ENCODE results near the gene LPCAT3.

GRCh38 chr12:6959058-6959804, 59.0 kb downstream of the LPCAT3 start:
- no peak for TF ChIP-seq THAP9 (CRISPR knock-in tag; IDR thresholded peaks at IDR 0.05; ENCODE audit: borderline replicate concordance)
- TF ChIP-seq NPAS2 (CRISPR knock-in tag; IDR thresholded peaks at IDR 0.05; ENCODE audit: borderline replicate concordance), result no peak
- TF ChIP-seq, protein P1, sequence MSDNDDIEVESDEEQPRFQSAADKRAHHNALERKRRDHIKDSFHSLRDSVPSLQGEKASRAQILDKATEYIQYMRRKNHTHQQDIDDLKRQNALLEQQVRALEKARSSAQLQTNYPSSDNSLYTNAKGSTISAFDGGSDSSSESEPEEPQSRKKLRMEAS (IDR thresholded peaks at IDR 0.05), result no peak
- no peak for TF ChIP-seq FOXJ3 (CRISPR knock-in tag; IDR thresholded peaks at IDR 0.05; ENCODE audit: borderline replicate concordance)
- TF ChIP-seq RBM39 (IDR thresholded peaks at IDR 0.05; ENCODE audit: low read depth, low read length, poor library complexity, severe bottlenecking), result no peak
- TF ChIP-seq, protein P2, sequence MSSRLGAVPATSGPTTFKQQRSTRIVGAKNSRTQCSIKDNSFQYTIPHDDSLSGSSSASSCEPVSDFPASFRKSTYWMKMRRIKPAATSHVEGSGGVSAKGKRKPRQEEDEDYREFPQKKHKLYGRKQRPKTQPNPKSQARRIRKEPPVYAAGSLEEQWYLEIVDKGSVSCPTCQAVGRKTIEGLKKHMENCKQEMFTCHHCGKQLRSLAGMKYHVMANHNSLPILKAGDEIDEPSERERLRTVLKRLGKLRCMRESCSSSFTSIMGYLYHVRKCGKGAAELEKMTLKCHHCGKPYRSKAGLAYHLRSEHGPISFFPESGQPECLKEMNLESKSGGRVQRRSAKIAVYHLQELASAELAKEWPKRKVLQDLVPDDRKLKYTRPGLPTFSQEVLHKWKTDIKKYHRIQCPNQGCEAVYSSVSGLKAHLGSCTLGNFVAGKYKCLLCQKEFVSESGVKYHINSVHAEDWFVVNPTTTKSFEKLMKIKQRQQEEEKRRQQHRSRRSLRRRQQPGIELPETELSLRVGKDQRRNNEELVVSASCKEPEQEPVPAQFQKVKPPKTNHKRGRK (CRISPR knock-in tag; IDR thresholded peaks at IDR 0.05), result no peak
- TF ChIP-seq ZNF230 (CRISPR knock-in tag; IDR thresholded peaks at IDR 0.05), result no peak
- no peak for TF ChIP-seq NR2F6 (IDR thresholded peaks at IDR 0.05)
- TF ChIP-seq NR2F6 (CRISPR knock-in tag; IDR thresholded peaks at IDR 0.05), result no peak
- TF ChIP-seq ARHGAP35 (CRISPR knock-in tag; IDR thresholded peaks at IDR 0.05; ENCODE audit: borderline replicate concordance), result no peak
- TF ChIP-seq, protein P3, sequence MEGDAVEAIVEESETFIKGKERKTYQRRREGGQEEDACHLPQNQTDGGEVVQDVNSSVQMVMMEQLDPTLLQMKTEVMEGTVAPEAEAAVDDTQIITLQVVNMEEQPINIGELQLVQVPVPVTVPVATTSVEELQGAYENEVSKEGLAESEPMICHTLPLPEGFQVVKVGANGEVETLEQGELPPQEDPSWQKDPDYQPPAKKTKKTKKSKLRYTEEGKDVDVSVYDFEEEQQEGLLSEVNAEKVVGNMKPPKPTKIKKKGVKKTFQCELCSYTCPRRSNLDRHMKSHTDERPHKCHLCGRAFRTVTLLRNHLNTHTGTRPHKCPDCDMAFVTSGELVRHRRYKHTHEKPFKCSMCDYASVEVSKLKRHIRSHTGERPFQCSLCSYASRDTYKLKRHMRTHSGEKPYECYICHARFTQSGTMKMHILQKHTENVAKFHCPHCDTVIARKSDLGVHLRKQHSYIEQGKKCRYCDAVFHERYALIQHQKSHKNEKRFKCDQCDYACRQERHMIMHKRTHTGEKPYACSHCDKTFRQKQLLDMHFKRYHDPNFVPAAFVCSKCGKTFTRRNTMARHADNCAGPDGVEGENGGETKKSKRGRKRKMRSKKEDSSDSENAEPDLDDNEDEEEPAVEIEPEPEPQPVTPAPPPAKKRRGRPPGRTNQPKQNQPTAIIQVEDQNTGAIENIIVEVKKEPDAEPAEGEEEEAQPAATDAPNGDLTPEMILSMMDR (CRISPR knock-in tag; IDR thresholded peaks at IDR 0.05), result no peak

All from HepG2 (cell line).